Measurements from ENCODE around the gene SQOR. TPM values are rescaled to one million over a fixed set of nuclear protein-coding genes. Genes with fewer than 3 reads are reported as not detected.
A peak's percentile ranks its signal among the peaks of the same experiment; 100 is the strongest.

Gene SQOR
- total RNA-seq, 4 donors from 2014 or later: 33.2 to 46.8 (median 39.9) TPM

GRCh38 chr15:45640616-45641015 is 5.8 kb downstream of the SQOR start:
- no peak for DNase-seq (ENCODE audit: low spot score in 2 of 2)
- H3K36me3 ChIP-seq: no peaks in the 10 kb centered on the region
- no peaks in the 10 kb centered on the region for H3K27me3 ChIP-seq
- H3K27ac ChIP-seq: peak overlapping the region; percentile 83
- 20% methylated on average over 2 of the region's 2 CpGs for WGBS
- H3K4me3 ChIP-seq: no peak overlapping the region
- peaks cover 83% of the 10 kb centered on the region for H3K4me1 ChIP-seq
- no peaks in the 10 kb centered on the region for H3K9me3 ChIP-seq
- TF ChIP-seq, protein P1, sequence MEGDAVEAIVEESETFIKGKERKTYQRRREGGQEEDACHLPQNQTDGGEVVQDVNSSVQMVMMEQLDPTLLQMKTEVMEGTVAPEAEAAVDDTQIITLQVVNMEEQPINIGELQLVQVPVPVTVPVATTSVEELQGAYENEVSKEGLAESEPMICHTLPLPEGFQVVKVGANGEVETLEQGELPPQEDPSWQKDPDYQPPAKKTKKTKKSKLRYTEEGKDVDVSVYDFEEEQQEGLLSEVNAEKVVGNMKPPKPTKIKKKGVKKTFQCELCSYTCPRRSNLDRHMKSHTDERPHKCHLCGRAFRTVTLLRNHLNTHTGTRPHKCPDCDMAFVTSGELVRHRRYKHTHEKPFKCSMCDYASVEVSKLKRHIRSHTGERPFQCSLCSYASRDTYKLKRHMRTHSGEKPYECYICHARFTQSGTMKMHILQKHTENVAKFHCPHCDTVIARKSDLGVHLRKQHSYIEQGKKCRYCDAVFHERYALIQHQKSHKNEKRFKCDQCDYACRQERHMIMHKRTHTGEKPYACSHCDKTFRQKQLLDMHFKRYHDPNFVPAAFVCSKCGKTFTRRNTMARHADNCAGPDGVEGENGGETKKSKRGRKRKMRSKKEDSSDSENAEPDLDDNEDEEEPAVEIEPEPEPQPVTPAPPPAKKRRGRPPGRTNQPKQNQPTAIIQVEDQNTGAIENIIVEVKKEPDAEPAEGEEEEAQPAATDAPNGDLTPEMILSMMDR (IDR thresholded peaks at IDR 0.05): no peak
- TF ChIP-seq POLR2A (IDR thresholded peaks at IDR 0.05) (no peak), POLR2AphosphoS5 (IDR thresholded peaks at IDR 0.05) (no peak), EP300 (IDR thresholded peaks at IDR 0.05) (no peak)

- TF ChIP-seq POLR2AphosphoS5 (IDR thresholded peaks at IDR 0.05): peak in 2 of 3 donors; percentile 40 to 65
- no peak for TF ChIP-seq POLR2A (IDR thresholded peaks at IDR 0.05)
- Histone ChIP-seq H3K4me3 (no peak overlapping the region), H3K27ac (peak overlapping the region; percentile 83), H3K9me3 (no peaks in the 10 kb centered on the region), H3K36me3 (no peaks in the 10 kb centered on the region), H3K27me3 (no peaks in the 10 kb centered on the region), H3K4me1 (peaks cover 84% of the 10 kb centered on the region)
- DNase-seq (ENCODE audit: low spot score in 2 of 2): peak in 1 of 2 donors; percentile 74
- 12% methylated on average over 1 of the region's 1 CpG for WGBS
Measured at GRCh38 chr15:45641374-45641781, 6.5 kb downstream of the SQOR start.

GRCh38 chr15:45641999-45642932 is 7.4 kb downstream of the SQOR start:
- Histone ChIP-seq H3K27me3 (no peaks in the 10 kb centered on the region), H3K4me3 (no peak overlapping the region), H3K9me3 (no peaks in the 10 kb centered on the region), H3K4me1 (peaks cover 77% of the 10 kb centered on the region), H3K27ac (peak overlapping the region; percentile 83), H3K36me3 (no peaks in the 10 kb centered on the region)
- TF ChIP-seq POLR2A (IDR thresholded peaks at IDR 0.05) (no peak), EP300 (IDR thresholded peaks at IDR 0.05) (no peak), POLR2AphosphoS5 (IDR thresholded peaks at IDR 0.05) (no peak)
- TF ChIP-seq, protein P1 (IDR thresholded peaks at IDR 0.05): no peak
- 48% methylated on average over 7 of the region's 7 CpGs for WGBS
- no peak for DNase-seq (ENCODE audit: low spot score in 2 of 2)

- DNase-seq (ENCODE audit: low spot score in 2 of 2): no peak
- Histone ChIP-seq H3K4me1 (peaks cover 64% of the 10 kb centered on the region), H3K36me3 (no peaks in the 10 kb centered on the region), H3K27ac (no peak overlapping the region), H3K27me3 (no peaks in the 10 kb centered on the region), H3K4me3 (no peak overlapping the region), H3K9me3 (no peaks in the 10 kb centered on the region)
- TF ChIP-seq POLR2AphosphoS5 (IDR thresholded peaks at IDR 0.05): no peak
- no peak for TF ChIP-seq POLR2A (IDR thresholded peaks at IDR 0.05)
- TF ChIP-seq, protein P1 (IDR thresholded peaks at IDR 0.05): no peak
- TF ChIP-seq EP300 (IDR thresholded peaks at IDR 0.05): no peak
- WGBS: 36% methylated on average over 2 of the region's 2 CpGs
Measured at GRCh38 chr15:45644437-45644836, 9.6 kb downstream of the SQOR start.

DNA sequence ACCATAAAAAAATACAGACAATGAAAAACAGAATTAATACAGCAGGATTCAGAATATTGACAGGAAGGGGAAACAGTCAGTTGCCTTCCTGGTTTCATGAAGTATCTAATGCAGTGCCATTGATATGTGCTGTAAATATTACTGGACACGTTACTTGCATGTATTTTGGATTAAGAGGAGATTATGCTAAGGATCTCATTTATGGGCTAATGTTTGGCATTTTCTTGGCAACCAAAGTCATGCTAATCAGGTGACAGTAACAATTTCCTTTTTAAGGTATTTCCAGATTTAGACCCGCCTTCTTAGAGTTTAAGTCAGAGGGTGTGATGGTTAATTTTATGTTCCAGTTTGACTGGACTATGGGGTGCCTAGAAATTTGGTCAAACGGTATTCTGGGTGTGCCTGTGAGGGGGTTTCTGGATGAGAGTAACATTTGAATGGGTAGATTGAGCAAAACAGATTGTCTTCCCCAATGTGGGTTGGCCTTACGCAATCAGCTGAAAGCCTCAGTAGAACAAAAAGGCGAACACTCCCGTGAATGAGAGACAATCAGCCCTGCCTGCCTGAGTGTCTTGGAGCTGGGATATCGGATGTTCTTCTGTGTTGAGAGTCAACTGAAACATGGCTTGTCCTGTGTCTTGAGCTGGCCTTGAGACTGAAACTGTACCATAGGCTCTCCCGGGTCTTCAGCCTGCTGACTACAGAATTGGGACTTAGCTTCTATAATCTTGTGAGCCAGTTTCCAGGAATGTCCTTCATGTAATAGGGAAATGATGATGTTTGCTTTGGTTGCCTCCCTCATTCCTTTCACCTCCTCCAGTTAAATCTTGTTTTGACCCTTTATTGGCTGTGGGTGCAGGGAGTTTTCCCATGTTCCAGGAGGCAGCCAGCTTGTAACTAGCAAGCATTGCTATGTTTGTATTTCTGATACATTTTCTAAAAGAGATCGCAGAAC is 10.5 kb downstream of the SQOR start:
- no peak overlapping the region for H3K4me3 ChIP-seq

More for the DNA sequence above, 10.5 kb downstream of the SQOR start:
- Histone ChIP-seq H3K27me3 (no peaks in the 10 kb centered on the region), H3K4me1 (peaks cover 60% of the 10 kb centered on the region), H3K27ac (peak overlapping the region; percentile 14), H3K9me3 (no peaks in the 10 kb centered on the region), H3K36me3 (no peaks in the 10 kb centered on the region)
- no peak for DNase-seq (ENCODE audit: low spot score in 2 of 2)
- WGBS: 57% methylated on average over 9 of the region's 9 CpGs
- no peak for TF ChIP-seq POLR2AphosphoS5 (IDR thresholded peaks at IDR 0.05)
- TF ChIP-seq EP300 (IDR thresholded peaks at IDR 0.05): no peak

Measured in suprapubic skin (tissue), 4 donors.